Endothelial cell (in vitro differentiated cells): ENCODE data around the gene PAOX. TPM values are rescaled to one million over a fixed set of nuclear protein-coding genes. Genes with fewer than 3 reads are reported as not detected.

Source experiments
- DNase-seq: peaks from one replicate; pipeline ENCODE4 v3.0.0; 2021; ENCODE audit warnings: low spot score
- H3K27ac Mint-ChIP-seq: one replicate; pipeline ENCODE4 v1.8.0; 2021; ENCODE audit warnings: mixed read lengths, inconsistent platforms; ENCODE audit not compliant: unreplicated experiment
- H3K27me3 Mint-ChIP-seq: one replicate; pipeline ENCODE4 v1.8.0; 2021; ENCODE audit warnings: mild to moderate bottlenecking, moderate library complexity, mixed read lengths, inconsistent platforms; ENCODE audit not compliant: unreplicated experiment
- H3K36me3 Mint-ChIP-seq: one replicate; pipeline ENCODE4 v1.8.0; 2021; ENCODE audit warnings: mild to moderate bottlenecking, low read depth, mixed read lengths, inconsistent platforms; ENCODE audit not compliant: unreplicated experiment
- H3K4me1 Mint-ChIP-seq: one replicate; pipeline ENCODE4 v1.8.0; 2021; ENCODE audit warnings: mild to moderate bottlenecking, mixed read lengths, inconsistent platforms; ENCODE audit not compliant: unreplicated experiment
- H3K4me3 Mint-ChIP-seq: one replicate; pipeline ENCODE4 v1.8.0; 2021; ENCODE audit warnings: mild to moderate bottlenecking, mixed read lengths, inconsistent platforms; ENCODE audit not compliant: unreplicated experiment
- H3K9me3 Mint-ChIP-seq: one replicate; pipeline ENCODE4 v1.8.0; 2021; ENCODE audit warnings: mixed read lengths, inconsistent platforms; ENCODE audit not compliant: unreplicated experiment
- total RNA-seq: library from RNA; stranded (reverse); fragmentation: NEBNext Ultra II Directional; extraction: Animal tissue kit (Norgen Biotek cat#: 25700); gene quantifications from one replicate; pipeline ENCODE4 v1.2.1, GENCODE V29; 2021; ENCODE audit not compliant: unreplicated experiment
- TF ChIP-seq, protein P1 (sequence below): fragments of 200-600 bp; sonication (generic); IDR thresholded peaks from one replicate; pipeline ENCODE4 v1.5.0; 2021; ENCODE audit warnings: antibody characterized with exemption; ENCODE audit not compliant: unreplicated experiment

PAOX gene
- total RNA-seq, 1 donor from 2014 or later: 6.6 TPM

DNA sequence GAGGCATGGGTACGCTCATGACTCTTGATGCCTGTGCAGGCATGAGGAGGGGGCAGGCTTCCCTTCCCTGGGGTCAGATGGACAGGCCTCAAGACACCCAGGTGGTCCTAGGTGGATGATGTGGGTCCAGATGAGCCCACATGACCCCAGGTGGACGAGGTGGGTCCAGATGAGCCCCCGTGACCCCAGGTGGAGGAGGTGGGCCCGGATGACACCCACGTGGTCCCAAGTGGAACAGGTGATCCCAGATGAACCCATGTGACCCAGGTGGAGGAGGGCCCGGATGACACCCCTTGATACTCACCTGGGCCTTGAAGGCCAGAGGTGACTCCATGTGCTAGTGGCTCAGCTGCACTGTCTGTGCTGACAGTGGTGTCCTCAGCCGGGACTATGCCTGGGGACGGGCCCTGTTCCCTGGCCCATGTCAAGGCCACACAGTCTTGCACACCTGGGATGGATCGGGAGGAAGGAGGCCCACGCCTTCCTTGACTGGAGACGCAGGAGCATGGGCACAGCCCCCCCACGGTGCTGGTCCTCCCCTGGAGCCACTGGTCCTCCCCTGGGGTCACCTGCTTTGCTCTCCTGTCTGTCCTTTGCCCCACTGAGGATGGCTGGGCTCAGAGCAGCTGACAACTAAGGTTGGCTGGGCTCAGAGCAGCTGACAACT is 28.6 kb upstream of the PAOX start:
- H3K9me3 Mint-ChIP-seq: no peaks in the 10 kb centered on the region
- H3K4me3 Mint-ChIP-seq: no peak overlapping the region
- H3K27me3 Mint-ChIP-seq: peaks cover 4% of the 10 kb centered on the region
- no peaks in the 10 kb centered on the region for H3K4me1 Mint-ChIP-seq
- DNase-seq: no peak
- H3K36me3 Mint-ChIP-seq: no peaks in the 10 kb centered on the region
- TF ChIP-seq, protein P1, sequence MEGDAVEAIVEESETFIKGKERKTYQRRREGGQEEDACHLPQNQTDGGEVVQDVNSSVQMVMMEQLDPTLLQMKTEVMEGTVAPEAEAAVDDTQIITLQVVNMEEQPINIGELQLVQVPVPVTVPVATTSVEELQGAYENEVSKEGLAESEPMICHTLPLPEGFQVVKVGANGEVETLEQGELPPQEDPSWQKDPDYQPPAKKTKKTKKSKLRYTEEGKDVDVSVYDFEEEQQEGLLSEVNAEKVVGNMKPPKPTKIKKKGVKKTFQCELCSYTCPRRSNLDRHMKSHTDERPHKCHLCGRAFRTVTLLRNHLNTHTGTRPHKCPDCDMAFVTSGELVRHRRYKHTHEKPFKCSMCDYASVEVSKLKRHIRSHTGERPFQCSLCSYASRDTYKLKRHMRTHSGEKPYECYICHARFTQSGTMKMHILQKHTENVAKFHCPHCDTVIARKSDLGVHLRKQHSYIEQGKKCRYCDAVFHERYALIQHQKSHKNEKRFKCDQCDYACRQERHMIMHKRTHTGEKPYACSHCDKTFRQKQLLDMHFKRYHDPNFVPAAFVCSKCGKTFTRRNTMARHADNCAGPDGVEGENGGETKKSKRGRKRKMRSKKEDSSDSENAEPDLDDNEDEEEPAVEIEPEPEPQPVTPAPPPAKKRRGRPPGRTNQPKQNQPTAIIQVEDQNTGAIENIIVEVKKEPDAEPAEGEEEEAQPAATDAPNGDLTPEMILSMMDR: no peak
- no peak overlapping the region for H3K27ac Mint-ChIP-seq

DNA sequence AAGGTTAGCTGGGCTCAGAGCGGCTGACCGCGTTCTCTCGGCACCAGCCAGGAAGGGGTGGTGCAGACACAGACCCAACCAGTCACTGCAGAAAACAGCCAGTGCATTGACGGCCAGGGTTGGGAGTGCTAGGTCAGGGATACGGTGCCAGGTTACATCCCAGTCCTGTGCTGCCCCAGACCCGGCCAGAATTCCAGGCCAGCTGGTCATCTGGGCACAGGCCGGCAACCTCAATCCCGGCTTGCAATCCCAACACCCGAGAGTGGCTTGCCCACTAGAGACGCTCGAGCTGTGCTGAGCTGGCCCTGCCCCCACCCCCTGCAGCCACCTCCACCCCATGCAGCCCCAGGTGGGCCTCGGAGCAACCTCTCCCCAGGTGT is 28.1 kb upstream of the PAOX start:
- Mint-ChIP-seq H3K4me3 (no peak overlapping the region), H3K9me3 (no peaks in the 10 kb centered on the region), H3K36me3 (no peaks in the 10 kb centered on the region), H3K27ac (no peak overlapping the region), H3K4me1 (no peaks in the 10 kb centered on the region), H3K27me3 (peaks cover 4% of the 10 kb centered on the region)
- TF ChIP-seq, protein P1: no peak
- no peak for DNase-seq

DNA sequence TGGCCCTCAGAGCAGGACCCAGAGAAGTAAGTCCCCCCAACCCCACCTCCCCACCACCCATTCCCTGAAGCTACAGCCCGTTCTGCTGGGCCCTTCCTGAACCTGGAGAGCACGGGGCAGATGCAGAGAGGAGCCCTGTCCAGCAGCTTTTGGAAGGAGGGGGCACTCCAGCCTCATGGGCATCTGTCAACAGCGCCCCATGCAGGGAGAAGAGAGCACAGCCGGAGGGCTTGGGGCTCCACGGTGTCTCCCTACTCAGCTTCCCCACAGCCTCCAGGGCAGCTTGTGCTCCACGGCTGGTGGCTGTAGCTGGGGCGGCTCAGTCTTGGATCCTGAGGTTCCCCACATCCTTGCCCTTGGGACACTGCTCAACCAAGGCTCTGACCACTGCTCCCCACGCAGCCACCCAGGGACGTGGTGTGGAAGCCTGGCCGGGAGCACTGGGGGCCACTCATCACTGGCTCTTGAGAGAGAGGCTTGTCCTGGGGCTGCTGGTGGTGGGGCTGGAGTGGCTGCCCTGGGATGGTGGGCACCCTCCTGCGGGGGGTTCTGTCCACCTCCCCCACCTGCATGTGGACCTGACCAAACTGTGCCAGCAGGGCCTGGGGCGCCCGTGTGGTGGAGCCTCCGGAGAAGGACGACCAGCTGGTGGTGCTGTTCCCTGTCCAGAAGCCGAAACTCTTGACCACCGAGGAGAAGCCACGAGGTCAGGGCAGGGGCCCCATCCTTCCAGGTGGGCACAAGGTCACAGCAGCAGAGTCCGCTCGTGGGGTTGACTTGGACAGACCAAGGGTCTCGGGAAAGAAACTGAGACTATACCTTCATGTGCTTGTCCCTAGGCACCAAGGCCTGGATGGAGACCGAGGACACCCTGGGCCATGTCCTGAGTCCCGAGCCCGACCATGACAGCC is 27.4 kb upstream of the PAOX start:
- Mint-ChIP-seq H3K36me3 (no peaks in the 10 kb centered on the region), H3K4me3 (no peak overlapping the region), H3K4me1 (no peaks in the 10 kb centered on the region), H3K27ac (no peak overlapping the region), H3K27me3 (peaks cover 7% of the 10 kb centered on the region), H3K9me3 (no peaks in the 10 kb centered on the region)
- TF ChIP-seq, protein P1: no peak
- no peak for DNase-seq

DNA sequence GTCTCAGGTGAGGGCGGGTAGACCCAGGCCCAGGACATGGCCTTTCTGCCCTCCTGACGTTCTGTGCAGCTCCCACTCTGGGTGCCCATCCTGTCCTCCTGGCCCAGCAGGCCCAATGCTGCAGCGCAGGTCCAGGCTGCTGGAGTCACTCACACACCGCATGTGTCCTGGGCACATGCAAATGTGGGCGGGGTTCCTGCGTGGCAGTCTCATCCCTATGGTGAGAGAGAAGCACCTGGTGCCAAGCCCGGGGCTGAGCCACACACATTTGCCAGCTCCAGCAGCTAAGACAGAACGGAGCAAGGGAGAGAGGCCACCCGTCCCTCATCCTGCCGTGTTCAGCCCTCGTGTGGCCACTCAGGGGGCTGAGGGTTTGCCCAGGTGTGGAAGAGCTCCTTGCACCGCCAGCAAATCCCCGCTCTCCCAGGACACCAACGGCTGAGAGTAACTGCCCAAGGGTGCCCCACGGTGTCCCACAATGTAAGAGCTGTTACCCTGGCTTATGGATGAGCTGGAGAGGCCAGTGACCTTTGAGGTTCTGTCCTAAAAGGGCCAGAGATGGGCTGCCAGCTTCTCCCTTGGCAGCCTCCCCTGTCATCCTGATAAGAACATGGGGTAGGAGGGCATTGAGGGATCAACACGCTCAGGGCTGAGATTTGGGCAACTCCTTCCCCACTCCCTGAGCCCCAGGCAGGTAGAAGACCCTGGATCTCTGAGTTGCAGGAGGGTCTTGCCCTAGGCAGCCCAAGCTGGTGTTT is 25.7 kb upstream of the PAOX start:
- Mint-ChIP-seq H3K9me3 (no peaks in the 10 kb centered on the region), H3K4me3 (no peak overlapping the region), H3K27me3 (peaks cover 7% of the 10 kb centered on the region), H3K27ac (no peak overlapping the region), H3K36me3 (no peaks in the 10 kb centered on the region), H3K4me1 (no peaks in the 10 kb centered on the region)
- TF ChIP-seq, protein P1: no peak
- DNase-seq: no peak
